ENCODE results near the gene WNT4. TPM values are rescaled to one million over a fixed set of nuclear protein-coding genes. Genes with fewer than 3 reads are reported as not detected.
"Not testable (repeated sequence)": the region's sequence is repeated elsewhere in the genome, so short reads cannot be mapped to it uniquely, and the experiment has no call there.

Gene WNT4
- total RNA-seq, 4 donors from 2014 or later = 0.42 to 1.1 TPM; not detected in 2

DNA sequence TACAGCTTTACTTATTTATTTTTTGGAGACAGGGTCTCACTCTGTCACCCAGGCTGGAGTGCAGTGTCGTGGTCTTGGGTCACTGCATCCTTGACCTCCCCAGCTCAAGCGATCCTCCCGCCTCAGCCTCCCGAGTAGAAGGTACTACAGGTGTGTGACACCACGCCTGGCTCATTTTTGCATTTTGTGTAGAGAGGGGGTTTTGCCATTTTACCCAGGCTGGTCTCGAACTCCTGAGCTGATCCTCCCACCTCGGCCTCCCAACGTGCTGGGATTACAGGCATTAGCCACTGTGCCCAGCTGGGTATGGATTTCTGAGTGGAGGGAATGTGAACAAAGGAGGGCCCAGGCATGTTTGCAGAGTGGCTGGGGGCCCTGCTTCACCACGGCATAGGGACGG, 44.1 kb downstream of the WNT4 start:
- Histone ChIP-seq H3K9me3 (no peaks in the 10 kb centered on the region), H3K27me3 (no peaks in the 10 kb centered on the region), H3K4me3 (no peak overlapping the region), H3K36me3 (peaks cover 0 to 34% of the 10 kb centered on the region in 2 donors), H3K27ac (no peak overlapping the region), H3K4me1 (peaks cover 0 to 14% of the 10 kb centered on the region in 2 donors)
- DNase-seq = no peak
- no peak for ATAC-seq
- in situ Hi-C loops (cut with MboI; ENCODE audit: low sequenced_read_pairs in 4 of 4) = no loop called here
- intact Hi-C loops (cut with DNase I; ENCODE audit: low total_unique reads) = no loop called here
- no peak for TF ChIP-seq CTCF (IDR thresholded peaks at IDR 0.05 in 4 of 5, conservative IDR thresholded peaks at IDR 0.05 in 1 of 5)
- no peak for TF ChIP-seq POLR2A (IDR thresholded peaks at IDR 0.05)

DNA sequence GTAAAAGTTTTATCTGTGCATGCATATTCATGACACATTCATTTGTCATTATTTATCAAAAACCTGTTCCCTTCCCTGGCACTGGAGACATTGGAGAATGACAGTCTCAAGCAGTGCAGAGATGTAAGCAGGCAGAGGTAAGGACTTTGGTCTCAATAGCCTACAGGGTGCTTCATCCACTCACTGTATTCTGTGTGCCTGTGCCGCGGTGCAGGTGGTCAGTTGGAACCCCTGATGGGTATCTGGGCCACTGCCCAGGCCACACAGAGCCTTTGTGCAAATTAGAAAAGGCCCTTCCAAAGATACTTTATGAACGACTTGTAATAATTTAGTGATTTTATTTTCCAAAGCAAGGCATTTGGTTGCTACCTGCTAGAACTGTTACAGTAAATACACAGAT, 46.4 kb downstream of the WNT4 start:
- DNase-seq = no peak
- no peak for ATAC-seq
- TF ChIP-seq CTCF (IDR thresholded peaks at IDR 0.05 in 4 of 5, conservative IDR thresholded peaks at IDR 0.05 in 1 of 5) (no peak), POLR2A (IDR thresholded peaks at IDR 0.05) (no peak)
- intact Hi-C loops (cut with DNase I; ENCODE audit: low total_unique reads) = no loop called here
- Histone ChIP-seq H3K4me3 (no peak overlapping the region), H3K27me3 (no peaks in the 10 kb centered on the region), H3K4me1 (peaks cover 0 to 14% of the 10 kb centered on the region in 2 donors), H3K36me3 (peaks cover 0 to 43% of the 10 kb centered on the region in 2 donors), H3K27ac (no peak overlapping the region), H3K9me3 (no peaks in the 10 kb centered on the region)
- in situ Hi-C loops (cut with MboI; ENCODE audit: low sequenced_read_pairs in 4 of 4) = no loop called here

- DNase-seq = no peak
- Histone ChIP-seq H3K27ac (no peak overlapping the region), H3K36me3 (peaks cover 0 to 43% of the 10 kb centered on the region in 2 donors), H3K27me3 (no peaks in the 10 kb centered on the region), H3K4me1 (peaks cover 3 to 10% of the 10 kb centered on the region in 2 donors), H3K4me3 (no peak overlapping the region), H3K9me3 (no peaks in the 10 kb centered on the region)
- in situ Hi-C loops (cut with MboI; ENCODE audit: low sequenced_read_pairs in 4 of 4) = no loop called here
- no peak for ATAC-seq
- intact Hi-C loops (cut with DNase I; ENCODE audit: low total_unique reads) = no loop called here
- TF ChIP-seq CTCF (IDR thresholded peaks at IDR 0.05 in 4 of 5, conservative IDR thresholded peaks at IDR 0.05 in 1 of 5) = no peak
- TF ChIP-seq POLR2A (IDR thresholded peaks at IDR 0.05) = no peak
These were observed 46.9 kb downstream of the WNT4 start for GRCh38 chr1:22096036-22096435.

DNA sequence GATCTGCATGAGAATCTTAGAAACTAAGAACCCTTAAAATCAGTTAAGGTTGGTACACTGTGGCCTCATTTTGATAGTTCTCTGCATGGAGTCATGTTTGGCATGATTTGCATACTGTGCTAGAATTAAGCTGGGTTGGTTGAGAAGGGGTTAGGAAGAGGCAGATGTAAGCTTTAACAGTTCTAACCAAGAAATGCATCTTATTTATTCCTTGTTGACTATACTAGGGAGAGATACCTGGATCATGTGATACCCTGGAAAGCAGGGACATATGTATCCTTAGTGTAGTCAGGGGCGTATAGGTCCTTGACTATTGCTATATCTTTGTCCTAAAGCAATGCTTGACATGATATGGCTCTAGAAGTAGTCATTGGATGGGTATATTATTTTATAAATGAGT, 49.4 kb downstream of the WNT4 start:
- Histone ChIP-seq H3K36me3 (peaks cover 0 to 35% of the 10 kb centered on the region in 2 donors), H3K4me1 (peaks cover 27 to 28% of the 10 kb centered on the region in 2 donors), H3K27ac (no peak overlapping the region), H3K27me3 (no peaks in the 10 kb centered on the region), H3K9me3 (no peaks in the 10 kb centered on the region), H3K4me3 (no peak overlapping the region)
- intact Hi-C loops (cut with DNase I; ENCODE audit: low total_unique reads) = no loop called here
- in situ Hi-C loops (cut with MboI; ENCODE audit: low sequenced_read_pairs in 4 of 4) = no loop called here
- DNase-seq = no peak
- no peak for TF ChIP-seq CTCF (IDR thresholded peaks at IDR 0.05 in 4 of 5, conservative IDR thresholded peaks at IDR 0.05 in 1 of 5)
- no peak for TF ChIP-seq POLR2A (IDR thresholded peaks at IDR 0.05)
- ATAC-seq = no peak

GRCh38 chr1:22092026-22092768, 50.7 kb downstream of the WNT4 start:
- ATAC-seq; in situ Hi-C loops (cut with MboI; ENCODE audit: low sequenced_read_pairs in 4 of 4); H3K4me3 ChIP-seq; intact Hi-C loops (cut with DNase I; ENCODE audit: low total_unique reads); H3K27me3 ChIP-seq; DNase-seq; H3K27ac ChIP-seq; H3K9me3 ChIP-seq: not testable (repeated sequence)
- H3K36me3 ChIP-seq = peaks cover 0 to 35% of the 10 kb centered on the region in 2 donors
- H3K4me1 ChIP-seq = peaks cover 40 to 41% of the 10 kb centered on the region in 2 donors

Data from gastrocnemius medialis (tissue), 4 donors.